SJSA1 (cell line): ENCODE measurements around the gene KSR2. TPM values are rescaled to one million over a fixed set of nuclear protein-coding genes. Genes with fewer than 3 reads are reported as not detected.

ENCODE experiments used
- DNase-seq, 2 experiments: peaks; one replicate each; pipeline ENCODE4 v3.0.0-alpha.2; 2015 to 2020; ENCODE audit warnings: low spot score in 2 of 2, low read depth in 1 of 2
- H3K27ac ChIP-seq: fragments of 250-450 bp; sonication (Bioruptor Pico); 2 replicates; pipeline ENCODE4 v1.5.1; 2020; ENCODE audit warnings: mild to moderate bottlenecking, moderate library complexity
- H3K27me3 ChIP-seq: fragments of 250-450 bp; sonication (Bioruptor Pico); replicated peaks from 2 replicates; pipeline ENCODE4 v1.5.1; 2020; ENCODE audit warnings: mild to moderate bottlenecking, moderate library complexity
- H3K36me3 ChIP-seq: fragments of 250-450 bp; sonication (Bioruptor Pico); 2 replicates; pipeline ENCODE4 v1.5.1; 2020; ENCODE audit warnings: mild to moderate bottlenecking
- H3K4me1 ChIP-seq: fragments of 250-450 bp; sonication (Bioruptor Pico); replicated peaks from 2 replicates; pipeline ENCODE4 v1.6.1; 2021; ENCODE audit warnings: mild to moderate bottlenecking
- H3K4me3 ChIP-seq: fragments of 250-450 bp; sonication (Bioruptor Pico); 2 replicates; pipeline ENCODE4 v1.5.1; 2020; ENCODE audit warnings: mild to moderate bottlenecking
- H3K9me3 ChIP-seq: fragments of 250-450 bp; sonication (Bioruptor Pico); replicated peaks from 2 replicates; pipeline ENCODE4 v1.5.1; 2020; ENCODE audit warnings: mild to moderate bottlenecking
- total RNA-seq: library from RNA; depleted of rRNA; stranded (reverse); fragments of >200 nt; shearing (Covaris generic); gene quantifications from 2 replicates; pipeline ENCODE4 v1.2.3, GENCODE V29; 2014

Gene KSR2
- total RNA-seq, 1 experiment from 2014 or later, result 0.03 TPM

DNA sequence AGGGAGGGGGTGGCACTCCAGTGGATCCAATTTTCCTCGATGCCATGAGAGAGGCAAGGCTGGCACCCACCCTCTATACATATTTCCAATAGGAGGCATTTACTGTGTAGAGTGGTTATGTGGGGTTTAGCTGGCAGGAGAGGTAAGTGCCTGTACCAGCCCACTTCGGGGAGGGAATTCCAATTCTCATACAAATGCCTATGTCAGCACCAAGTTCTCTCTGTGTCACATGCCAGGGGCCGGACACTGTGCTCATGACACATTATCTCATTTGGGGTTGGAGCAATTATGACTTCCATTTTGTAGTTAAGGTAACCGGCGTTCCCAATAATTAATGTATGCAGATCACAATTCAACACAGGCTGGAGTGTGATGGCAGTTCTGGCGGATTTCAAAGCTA is 284.3 kb downstream of the KSR2 start:
- Histone ChIP-seq H3K27me3 (no peaks in the 10 kb centered on the region), H3K36me3 (no peaks in the 10 kb centered on the region), H3K4me3 (no peak overlapping the region), H3K4me1 (peaks cover 60% of the 10 kb centered on the region), H3K27ac (peak overlapping the region; percentile 89), H3K9me3 (no peaks in the 10 kb centered on the region)
- DNase-seq, result no peak

GRCh38 chr12:117680312-117680711 is 288.5 kb downstream of the KSR2 start:
- Histone ChIP-seq H3K27me3 (no peaks in the 10 kb centered on the region), H3K9me3 (no peaks in the 10 kb centered on the region), H3K36me3 (no peaks in the 10 kb centered on the region), H3K4me1 (peaks cover 30% of the 10 kb centered on the region), H3K27ac (peak overlapping the region; percentile 17; the same call in 1 of the 2 replicates), H3K4me3 (no peak overlapping the region)
- DNase-seq, result peak in 1 of 2 experiments; percentile 20

DNA sequence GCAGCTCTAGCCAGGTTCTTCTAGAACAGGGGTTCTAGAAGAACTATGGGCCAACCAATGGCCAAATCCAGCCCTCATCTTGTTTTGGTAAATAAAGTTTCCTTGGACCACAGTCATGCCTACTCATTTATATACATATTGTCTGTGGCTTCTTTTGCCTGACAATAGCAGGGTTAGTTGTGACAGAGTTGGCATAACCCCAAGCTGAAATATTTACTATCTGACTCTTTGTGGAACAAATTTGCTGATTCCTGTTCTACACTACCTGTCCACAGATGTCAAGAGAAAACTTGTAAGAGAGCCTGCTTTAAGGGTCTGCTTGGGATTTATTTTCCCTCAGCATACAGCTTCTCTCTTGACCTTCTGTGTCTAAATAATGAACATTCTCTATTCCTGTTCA is 289.0 kb downstream of the KSR2 start:
- H3K9me3 ChIP-seq, result no peaks in the 10 kb centered on the region
- no peaks in the 10 kb centered on the region for H3K36me3 ChIP-seq
- peak in 1 of 2 experiments; percentile 23 for DNase-seq
- no peaks in the 10 kb centered on the region for H3K27me3 ChIP-seq
- no peak overlapping the region for H3K4me3 ChIP-seq
- H3K27ac ChIP-seq, result peak overlapping the region; percentile 17; the same call in 1 of the 2 replicates
- peaks cover 25% of the 10 kb centered on the region for H3K4me1 ChIP-seq

GRCh38 chr12:117674763-117675162 is 294.0 kb downstream of the KSR2 start:
- Histone ChIP-seq H3K27me3 (no peaks in the 10 kb centered on the region), H3K4me3 (no peak overlapping the region), H3K4me1 (peaks cover 13% of the 10 kb centered on the region), H3K36me3 (no peaks in the 10 kb centered on the region), H3K27ac (no peak overlapping the region), H3K9me3 (0 out of 2 replicates have a peak, but pooled peaks cover 2% of the 10 kb centered on the region)
- DNase-seq, result no peak

GRCh38 chr12:117674313-117674712 is 294.5 kb downstream of the KSR2 start:
- H3K27ac ChIP-seq, result no peak overlapping the region
- H3K4me3 ChIP-seq, result no peak overlapping the region
- 0 out of 2 replicates have a peak, but pooled peaks cover 2% of the 10 kb centered on the region for H3K9me3 ChIP-seq
- DNase-seq, result peak in 1 of 2 experiments; percentile 3
- no peaks in the 10 kb centered on the region for H3K27me3 ChIP-seq
- H3K36me3 ChIP-seq, result no peaks in the 10 kb centered on the region
- peaks cover 9% of the 10 kb centered on the region for H3K4me1 ChIP-seq

DNA sequence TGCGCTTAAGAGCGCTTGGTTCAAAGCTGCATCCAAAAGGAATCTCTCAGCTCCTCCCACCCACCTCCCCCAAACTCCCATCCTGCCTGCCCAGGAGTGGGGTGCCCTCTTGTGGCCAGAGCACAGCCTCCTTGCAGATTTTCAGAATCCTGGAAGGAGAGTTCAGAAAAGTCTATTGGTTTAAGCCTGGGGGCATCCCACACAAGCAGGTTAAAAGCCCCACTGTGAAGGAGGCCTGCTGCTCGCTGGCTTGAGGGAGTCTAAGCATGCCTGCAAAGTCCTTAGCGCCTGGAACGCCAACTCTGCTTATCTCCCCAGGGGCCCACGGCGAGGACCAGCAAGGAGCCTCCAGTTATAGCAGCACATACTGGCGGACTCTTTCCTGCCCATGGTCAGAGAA is 297.1 kb downstream of the KSR2 start:
- peak in 1 of 2 experiments; percentile 11 for DNase-seq

GRCh38 chr12:117664169-117664568 is 304.6 kb downstream of the KSR2 start:
- Histone ChIP-seq H3K4me3 (no peak overlapping the region), H3K27ac (no peak overlapping the region), H3K27me3 (no peaks in the 10 kb centered on the region), H3K4me1 (no peaks in the 10 kb centered on the region), H3K9me3 (no peaks in the 10 kb centered on the region), H3K36me3 (no peaks in the 10 kb centered on the region)
- DNase-seq, result no peak

More for the DNA sequence above, 297.1 kb downstream of the KSR2 start:
- Histone ChIP-seq H3K9me3 (0 out of 2 replicates have a peak, but pooled peaks cover 2% of the 10 kb centered on the region), H3K36me3 (no peaks in the 10 kb centered on the region), H3K4me3 (no peak overlapping the region), H3K4me1 (peaks cover 8% of the 10 kb centered on the region), H3K27me3 (no peaks in the 10 kb centered on the region), H3K27ac (no peak overlapping the region)

DNA sequence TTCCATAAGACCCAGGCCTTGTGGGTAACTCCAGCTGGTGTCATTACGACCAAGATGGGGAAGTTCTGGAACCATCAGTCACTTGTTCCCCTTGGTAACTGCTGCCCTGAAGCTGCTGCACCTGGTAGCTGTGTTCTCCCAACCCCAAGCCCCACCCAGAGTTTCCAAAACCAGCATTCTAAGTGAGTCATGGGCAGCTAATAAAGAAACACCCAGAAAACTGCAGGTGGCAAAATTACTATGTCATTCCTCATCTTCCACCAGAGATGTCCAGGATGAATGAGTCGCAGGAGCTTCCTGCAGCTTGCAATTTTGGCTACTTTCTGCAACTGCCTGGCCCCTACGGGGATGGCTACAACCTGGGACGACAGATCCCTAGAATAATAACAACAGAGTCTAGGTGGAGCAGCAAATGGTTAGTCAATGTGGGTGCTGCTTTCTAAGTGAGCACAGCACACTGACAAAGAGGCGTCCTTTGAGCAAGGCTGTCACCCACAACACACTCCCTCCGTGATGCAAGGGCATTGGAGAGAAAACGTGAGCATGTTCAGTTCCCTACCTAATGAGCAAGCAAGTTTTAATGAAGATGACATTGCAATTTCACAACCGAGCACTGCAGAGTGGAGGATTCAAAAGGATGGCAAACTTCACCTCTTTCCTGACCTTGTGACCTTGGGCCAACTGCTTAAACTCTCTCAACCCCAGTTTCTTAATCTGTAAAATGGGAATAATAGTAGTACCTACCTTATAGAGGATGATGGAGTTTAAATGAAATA is 306.0 kb downstream of the KSR2 start:
- Histone ChIP-seq H3K27ac (no peak overlapping the region), H3K4me1 (no peaks in the 10 kb centered on the region), H3K4me3 (no peak overlapping the region), H3K36me3 (no peaks in the 10 kb centered on the region), H3K9me3 (no peaks in the 10 kb centered on the region), H3K27me3 (no peaks in the 10 kb centered on the region)
- DNase-seq, result no peak

DNA sequence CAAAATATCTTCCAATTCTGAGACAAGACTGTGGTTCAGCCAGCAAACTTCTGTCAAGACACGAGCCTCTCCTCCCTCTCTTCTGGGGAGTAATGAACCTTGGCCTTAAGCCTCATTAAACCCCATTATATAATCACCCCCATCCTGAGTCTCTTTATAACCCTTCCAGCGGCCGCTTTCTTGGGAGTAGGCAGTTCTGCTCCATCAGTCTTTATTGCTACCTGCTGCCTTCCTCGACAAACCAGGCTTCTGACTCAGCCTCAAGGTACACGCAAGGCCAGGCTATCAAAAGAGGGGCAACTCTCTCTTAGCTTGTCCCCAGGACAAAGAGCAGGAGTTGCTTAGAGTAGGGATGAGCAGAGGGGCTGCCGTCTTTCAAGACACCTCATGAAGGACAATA is 306.6 kb downstream of the KSR2 start:
- DNase-seq, result no peak
- Histone ChIP-seq H3K4me1 (no peaks in the 10 kb centered on the region), H3K36me3 (no peaks in the 10 kb centered on the region), H3K4me3 (no peak overlapping the region), H3K27me3 (no peaks in the 10 kb centered on the region), H3K9me3 (no peaks in the 10 kb centered on the region), H3K27ac (no peak overlapping the region)

GRCh38 chr12:117661471-117661870 is 307.3 kb downstream of the KSR2 start:
- no peaks in the 10 kb centered on the region for H3K27me3 ChIP-seq
- H3K36me3 ChIP-seq, result no peaks in the 10 kb centered on the region
- DNase-seq, result no peak
- no peak overlapping the region for H3K4me3 ChIP-seq
- no peaks in the 10 kb centered on the region for H3K9me3 ChIP-seq
- no peaks in the 10 kb centered on the region for H3K4me1 ChIP-seq
- H3K27ac ChIP-seq, result no peak overlapping the region

DNA sequence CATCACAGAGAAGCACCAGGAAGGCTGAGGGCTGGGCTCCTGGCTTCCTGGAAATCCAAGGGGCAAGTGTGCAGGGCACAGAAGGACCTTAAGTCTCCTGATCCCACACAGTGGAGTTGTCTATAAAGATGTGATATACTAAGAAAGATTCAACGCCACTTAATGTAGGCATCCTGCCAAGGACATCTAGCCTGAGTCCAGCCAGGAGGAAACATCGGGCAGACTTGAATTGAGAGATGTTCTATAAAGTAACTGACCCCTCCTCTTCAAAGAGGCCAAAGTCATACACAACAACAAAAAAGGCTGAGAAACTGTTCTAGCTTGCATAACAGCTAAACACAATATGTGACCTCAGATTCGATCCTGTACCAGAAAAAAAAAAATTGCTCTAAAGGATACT is 307.9 kb downstream of the KSR2 start:
- H3K9me3 ChIP-seq, result no peaks in the 10 kb centered on the region
- DNase-seq, result no peak
- H3K4me1 ChIP-seq, result no peaks in the 10 kb centered on the region
- no peaks in the 10 kb centered on the region for H3K27me3 ChIP-seq
- H3K27ac ChIP-seq, result no peak overlapping the region
- no peaks in the 10 kb centered on the region for H3K36me3 ChIP-seq
- no peak overlapping the region for H3K4me3 ChIP-seq

DNA sequence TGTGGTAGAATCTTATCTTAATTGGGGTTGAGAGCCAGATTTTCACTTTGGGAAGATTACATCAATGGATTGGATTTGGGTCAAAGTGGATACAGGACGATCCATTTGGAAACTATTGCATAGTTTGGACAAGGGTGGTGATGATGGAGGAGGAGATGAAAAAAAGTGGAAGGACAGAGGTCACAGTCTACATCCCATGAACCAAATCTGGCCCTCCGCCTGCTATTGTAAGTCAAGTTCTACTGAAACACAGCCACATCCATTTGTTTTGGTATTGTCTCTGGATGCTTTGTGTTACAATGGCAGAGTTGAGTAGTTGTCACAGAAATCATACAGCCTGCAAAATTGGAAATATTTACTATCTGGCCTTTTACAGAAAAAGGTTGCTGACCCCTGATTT is 310.6 kb downstream of the KSR2 start:
- no peaks in the 10 kb centered on the region for H3K27me3 ChIP-seq
- no peak overlapping the region for H3K27ac ChIP-seq
- H3K4me3 ChIP-seq, result no peak overlapping the region
- no peak for DNase-seq
- no peaks in the 10 kb centered on the region for H3K9me3 ChIP-seq
- no peaks in the 10 kb centered on the region for H3K4me1 ChIP-seq
- H3K36me3 ChIP-seq, result no peaks in the 10 kb centered on the region

- no peaks in the 10 kb centered on the region for H3K36me3 ChIP-seq
- no peak overlapping the region for H3K4me3 ChIP-seq
- H3K27me3 ChIP-seq, result no peaks in the 10 kb centered on the region
- H3K27ac ChIP-seq, result no peak overlapping the region
- no peak for DNase-seq
- no peaks in the 10 kb centered on the region for H3K9me3 ChIP-seq
- H3K4me1 ChIP-seq, result no peaks in the 10 kb centered on the region
Measured at GRCh38 chr12:117649796-117650195, 319.0 kb downstream of the KSR2 start.

- DNase-seq, result no peak
- H3K9me3 ChIP-seq, result no peaks in the 10 kb centered on the region
- H3K36me3 ChIP-seq, result no peaks in the 10 kb centered on the region
- H3K27ac ChIP-seq, result no peak overlapping the region
- no peaks in the 10 kb centered on the region for H3K27me3 ChIP-seq
- H3K4me3 ChIP-seq, result no peak overlapping the region
- no peaks in the 10 kb centered on the region for H3K4me1 ChIP-seq
Measured at GRCh38 chr12:117646520-117646919, 322.3 kb downstream of the KSR2 start.
